ENCODE data around the gene MAPK14. TPM values are rescaled to one million over a fixed set of nuclear protein-coding genes. Genes with fewer than 3 reads are reported as not detected.

MAPK14 gene
- total RNA-seq, 2 donors from 2014 or later = 36.5 to 51.3 TPM

DNA sequence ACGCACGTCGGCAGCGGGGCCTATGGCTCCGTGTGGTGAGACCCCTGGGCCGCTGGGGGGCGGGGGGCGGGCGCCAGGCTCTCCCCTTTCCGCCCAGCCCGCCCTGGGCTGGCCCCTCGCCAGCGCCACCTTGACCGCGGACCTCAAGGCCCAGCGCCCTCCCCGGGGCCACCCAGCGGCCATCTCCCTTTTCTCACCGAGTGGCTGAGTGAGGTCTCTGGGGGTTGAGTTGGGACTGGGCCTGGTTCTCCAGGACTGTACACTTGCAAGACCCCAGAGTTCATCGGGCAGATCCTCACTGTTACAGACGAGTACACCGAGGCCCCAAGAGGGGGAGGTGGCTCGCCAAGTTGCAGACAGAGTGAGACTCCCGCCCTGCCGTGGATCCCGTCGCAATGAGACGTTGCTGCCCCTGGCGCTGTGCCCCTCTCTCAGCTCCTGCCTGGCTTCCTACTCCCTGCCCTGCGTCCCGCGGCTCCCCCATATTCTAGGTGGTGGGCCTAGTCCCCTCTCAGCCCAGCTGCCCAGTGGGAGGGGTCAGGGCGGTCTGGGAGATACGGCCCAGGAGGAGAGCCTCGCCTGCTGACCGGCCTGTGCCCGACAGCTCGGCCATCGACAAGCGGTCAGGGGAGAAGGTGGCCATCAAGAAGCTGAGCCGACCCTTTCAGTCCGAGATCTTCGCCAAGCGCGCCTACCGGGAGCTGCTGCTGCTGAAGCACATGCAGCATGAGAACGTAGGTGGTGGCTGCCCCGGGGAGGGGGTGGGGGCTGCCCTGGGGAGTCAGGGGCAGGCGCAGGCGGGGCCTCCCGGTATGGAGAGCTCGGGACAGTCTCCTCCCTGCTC, 103.3 kb downstream of the MAPK14 start:
- ATAC-seq (replicated peaks) = peak; percentile 73

DNA sequence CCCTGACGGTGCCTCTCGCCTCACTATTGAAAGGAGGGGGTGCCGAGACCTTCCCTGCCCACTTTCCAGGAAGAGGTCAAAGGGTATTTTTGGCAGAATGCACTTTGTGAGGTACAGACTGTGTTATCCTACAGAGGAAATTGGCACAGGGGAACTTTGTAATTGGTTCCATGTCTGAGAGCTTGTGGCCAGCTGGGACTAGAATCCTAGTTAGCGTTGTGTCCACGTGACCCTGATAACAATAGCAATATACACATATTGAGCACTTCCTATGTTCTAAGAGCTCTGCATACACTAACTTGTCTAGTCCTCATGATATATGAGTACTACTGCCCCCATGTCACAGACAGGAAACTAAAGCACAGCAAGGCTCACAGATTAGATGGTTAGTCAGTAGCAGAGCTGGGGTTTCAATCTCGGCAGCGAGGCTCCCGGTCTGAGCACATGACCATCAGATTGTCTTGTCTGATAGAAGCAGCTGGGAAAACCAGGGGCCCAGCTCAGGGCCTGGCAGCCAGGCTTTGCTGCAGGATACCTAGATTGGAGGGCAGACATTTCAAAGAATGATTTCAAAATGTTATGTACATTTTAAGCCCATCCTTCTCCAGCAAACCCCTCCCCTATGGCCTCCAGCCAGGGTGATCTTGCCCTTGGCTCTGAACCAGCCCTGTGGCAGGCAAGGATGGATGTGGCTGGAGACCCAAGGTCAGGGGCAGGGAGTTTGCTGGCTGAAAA, 104.1 kb downstream of the MAPK14 start:
- peak; percentile 83 for ATAC-seq (replicated peaks)
- Mint-ChIP-seq H3K4me3 (peak overlapping the region; percentile 83), H3K27me3 (no peaks in the 10 kb centered on the region), H3K4me1 (peaks cover 28% of the 10 kb centered on the region), H3K9me3 (no peaks in the 10 kb centered on the region), H3K27ac (peak overlapping the region; percentile 82), H3K36me3 (ENCODE audit: low read depth) (peaks cover 57% of the 10 kb centered on the region)

More for the DNA sequence above, 103.3 kb downstream of the MAPK14 start:
- peak overlapping the region; percentile 83 for H3K4me3 Mint-ChIP-seq
- H3K4me1 Mint-ChIP-seq = peaks cover 35% of the 10 kb centered on the region
- no peaks in the 10 kb centered on the region for H3K27me3 Mint-ChIP-seq
- peaks cover 49% of the 10 kb centered on the region for H3K36me3 Mint-ChIP-seq (ENCODE audit: low read depth)
- H3K9me3 Mint-ChIP-seq = no peaks in the 10 kb centered on the region
- peak overlapping the region; percentile 82 for H3K27ac Mint-ChIP-seq

DNA sequence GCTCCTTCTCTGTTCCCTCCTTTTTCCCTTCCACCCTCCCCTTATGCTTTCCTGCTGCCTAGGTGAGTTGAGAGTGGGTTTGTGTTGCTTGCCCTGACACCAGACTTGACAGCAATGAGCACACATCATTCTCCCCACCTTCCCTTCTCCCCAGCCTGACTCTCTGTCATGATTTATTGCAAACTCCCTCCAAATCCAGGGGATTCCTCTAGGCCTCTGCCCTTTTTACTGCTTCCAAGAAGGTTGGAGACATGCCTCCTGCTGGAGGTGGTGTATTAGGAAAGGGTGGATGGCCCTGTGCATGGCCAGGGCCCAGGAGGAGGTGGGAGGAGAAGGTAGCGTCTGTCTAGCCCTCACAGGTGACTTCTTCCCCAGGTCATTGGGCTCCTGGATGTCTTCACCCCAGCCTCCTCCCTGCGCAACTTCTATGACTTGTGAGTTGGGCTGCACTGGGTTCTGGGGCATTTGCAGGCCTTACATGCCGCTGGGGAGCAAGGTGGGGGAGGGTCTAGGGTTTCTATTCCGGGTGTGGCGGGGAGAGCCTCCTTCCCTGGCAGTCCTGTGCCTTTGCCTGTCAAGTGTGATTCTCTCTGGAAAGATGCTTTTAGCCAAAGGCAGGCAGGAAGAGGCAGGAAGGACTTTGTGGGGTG, 104.8 kb downstream of the MAPK14 start:
- Mint-ChIP-seq H3K27me3 (no peaks in the 10 kb centered on the region), H3K4me1 (peaks cover 21% of the 10 kb centered on the region), H3K9me3 (no peaks in the 10 kb centered on the region), H3K27ac (peak overlapping the region; percentile 82), H3K4me3 (peak overlapping the region; percentile 83), H3K36me3 (ENCODE audit: low read depth) (peaks cover 64% of the 10 kb centered on the region)
- ATAC-seq (replicated peaks) = no peak

DNA sequence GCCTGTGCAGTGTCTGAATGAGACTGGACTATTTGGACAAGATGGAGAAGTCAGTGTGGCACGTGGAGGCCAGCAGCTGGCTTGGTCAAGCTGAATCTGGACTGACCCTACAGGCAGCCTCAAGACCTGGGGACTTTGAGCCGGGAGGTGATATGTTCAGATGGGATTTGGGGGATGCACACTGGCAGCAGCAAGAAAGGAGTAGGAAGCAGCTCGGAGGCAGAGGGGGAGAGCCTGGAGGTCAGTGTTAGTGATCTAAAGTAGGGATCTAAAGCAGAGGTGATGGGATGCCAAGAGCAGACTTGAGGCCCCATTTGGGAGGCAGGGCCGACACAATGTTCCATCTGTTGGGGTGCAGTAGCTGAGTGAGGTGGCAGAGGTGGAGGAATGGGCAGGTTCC, 105.5 kb downstream of the MAPK14 start:
- H3K4me3 Mint-ChIP-seq = peak overlapping the region; percentile 83
- no peak for ATAC-seq (replicated peaks)
- peaks cover 72% of the 10 kb centered on the region for H3K36me3 Mint-ChIP-seq (ENCODE audit: low read depth)
- H3K9me3 Mint-ChIP-seq = no peaks in the 10 kb centered on the region
- peak overlapping the region; percentile 82 for H3K27ac Mint-ChIP-seq
- H3K27me3 Mint-ChIP-seq = no peaks in the 10 kb centered on the region
- H3K4me1 Mint-ChIP-seq = peaks cover 20% of the 10 kb centered on the region

GRCh38 chr6:36133912-36134311, 106.3 kb downstream of the MAPK14 start:
- no peak for ATAC-seq (replicated peaks)
- no peaks in the 10 kb centered on the region for H3K9me3 Mint-ChIP-seq
- peak overlapping the region; percentile 83 for H3K4me3 Mint-ChIP-seq
- peak overlapping the region; percentile 36 for H3K27ac Mint-ChIP-seq
- peaks cover 20% of the 10 kb centered on the region for H3K4me1 Mint-ChIP-seq
- no peaks in the 10 kb centered on the region for H3K27me3 Mint-ChIP-seq
- H3K36me3 Mint-ChIP-seq (ENCODE audit: low read depth) = peaks cover 80% of the 10 kb centered on the region

GRCh38 chr6:36135053-36135731, 107.6 kb downstream of the MAPK14 start:
- no peak for ATAC-seq (replicated peaks)
- peaks cover 19% of the 10 kb centered on the region for H3K4me1 Mint-ChIP-seq
- peak overlapping the region; percentile 36 for H3K27ac Mint-ChIP-seq
- no peak overlapping the region for H3K4me3 Mint-ChIP-seq
- H3K27me3 Mint-ChIP-seq = no peaks in the 10 kb centered on the region
- peaks cover 88% of the 10 kb centered on the region for H3K36me3 Mint-ChIP-seq (ENCODE audit: low read depth)
- no peaks in the 10 kb centered on the region for H3K9me3 Mint-ChIP-seq

DNA sequence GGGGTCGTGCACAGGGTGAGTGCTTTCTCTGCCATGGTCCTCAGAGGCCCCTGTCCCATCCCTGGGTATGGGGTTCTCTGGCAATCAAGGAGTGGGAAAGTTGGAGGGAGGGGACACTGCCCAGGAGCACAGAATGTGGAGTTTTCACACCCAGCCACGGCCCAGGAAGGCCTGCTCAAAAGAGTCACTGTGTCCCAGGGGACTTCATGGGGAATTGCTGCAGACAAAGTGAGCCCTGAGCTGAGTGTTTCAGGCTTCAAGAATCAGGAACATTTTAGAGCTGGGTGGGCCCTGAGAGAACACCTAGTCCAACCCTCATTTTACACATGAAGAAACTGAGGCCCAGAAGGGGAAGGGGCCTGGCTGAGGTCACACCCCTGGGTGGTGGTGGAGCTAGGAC, 108.4 kb downstream of the MAPK14 start:
- no peak for ATAC-seq (replicated peaks)
- Mint-ChIP-seq H3K36me3 (ENCODE audit: low read depth) (peaks cover 94% of the 10 kb centered on the region), H3K4me3 (no peak overlapping the region), H3K9me3 (no peaks in the 10 kb centered on the region), H3K27ac (peak overlapping the region; percentile 36), H3K4me1 (peaks cover 20% of the 10 kb centered on the region), H3K27me3 (no peaks in the 10 kb centered on the region)

GRCh38 chr6:36136551-36136950, 108.9 kb downstream of the MAPK14 start:
- Mint-ChIP-seq H3K4me3 (no peak overlapping the region), H3K27me3 (no peaks in the 10 kb centered on the region), H3K36me3 (ENCODE audit: low read depth) (peaks cover 94% of the 10 kb centered on the region), H3K27ac (no peak overlapping the region), H3K4me1 (peaks cover 23% of the 10 kb centered on the region), H3K9me3 (no peaks in the 10 kb centered on the region)
- ATAC-seq (replicated peaks) = no peak

DNA sequence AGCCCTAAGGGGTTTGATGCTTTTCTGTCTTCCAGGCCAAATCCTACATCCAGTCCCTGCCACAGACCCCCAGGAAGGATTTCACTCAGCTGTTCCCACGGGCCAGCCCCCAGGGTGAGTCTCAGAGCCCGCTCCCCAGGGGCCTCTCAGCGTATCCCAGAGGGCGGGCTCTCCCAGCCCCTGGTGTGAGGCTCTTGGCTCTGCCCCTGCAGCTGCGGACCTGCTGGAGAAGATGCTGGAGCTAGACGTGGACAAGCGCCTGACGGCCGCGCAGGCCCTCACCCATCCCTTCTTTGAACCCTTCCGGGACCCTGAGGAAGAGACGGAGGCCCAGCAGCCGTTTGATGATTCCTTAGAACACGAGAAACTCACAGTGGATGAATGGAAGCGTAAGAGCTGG, 111.1 kb downstream of the MAPK14 start:
- H3K27ac Mint-ChIP-seq = no peak overlapping the region
- ATAC-seq (replicated peaks) = no peak
- H3K4me1 Mint-ChIP-seq = peaks cover 19% of the 10 kb centered on the region
- H3K27me3 Mint-ChIP-seq = no peaks in the 10 kb centered on the region
- H3K4me3 Mint-ChIP-seq = no peak overlapping the region
- H3K36me3 Mint-ChIP-seq (ENCODE audit: low read depth) = peaks cover 82% of the 10 kb centered on the region
- no peaks in the 10 kb centered on the region for H3K9me3 Mint-ChIP-seq

DNA sequence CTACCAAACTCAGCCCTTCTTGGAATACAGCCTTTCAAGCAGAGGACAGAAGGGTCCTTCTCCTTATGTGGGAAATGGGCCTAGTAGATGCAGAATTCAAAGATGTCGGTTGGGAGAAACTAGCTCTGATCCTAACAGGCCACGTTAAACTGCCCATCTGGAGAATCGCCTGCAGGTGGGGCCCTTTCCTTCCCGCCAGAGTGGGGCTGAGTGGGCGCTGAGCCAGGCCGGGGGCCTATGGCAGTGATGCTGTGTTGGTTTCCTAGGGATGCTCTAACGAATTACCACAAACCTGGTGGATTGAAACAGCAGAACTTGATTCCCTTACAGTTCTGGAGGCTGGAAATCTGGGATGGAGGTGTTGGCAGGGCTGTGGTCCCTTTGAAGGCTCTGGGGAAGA, 111.8 kb downstream of the MAPK14 start:
- H3K4me3 Mint-ChIP-seq = no peak overlapping the region
- no peak overlapping the region for H3K27ac Mint-ChIP-seq
- no peak for ATAC-seq (replicated peaks)
- no peaks in the 10 kb centered on the region for H3K27me3 Mint-ChIP-seq
- H3K9me3 Mint-ChIP-seq = no peaks in the 10 kb centered on the region
- H3K4me1 Mint-ChIP-seq = peaks cover 16% of the 10 kb centered on the region
- peaks cover 74% of the 10 kb centered on the region for H3K36me3 Mint-ChIP-seq (ENCODE audit: low read depth)

DNA sequence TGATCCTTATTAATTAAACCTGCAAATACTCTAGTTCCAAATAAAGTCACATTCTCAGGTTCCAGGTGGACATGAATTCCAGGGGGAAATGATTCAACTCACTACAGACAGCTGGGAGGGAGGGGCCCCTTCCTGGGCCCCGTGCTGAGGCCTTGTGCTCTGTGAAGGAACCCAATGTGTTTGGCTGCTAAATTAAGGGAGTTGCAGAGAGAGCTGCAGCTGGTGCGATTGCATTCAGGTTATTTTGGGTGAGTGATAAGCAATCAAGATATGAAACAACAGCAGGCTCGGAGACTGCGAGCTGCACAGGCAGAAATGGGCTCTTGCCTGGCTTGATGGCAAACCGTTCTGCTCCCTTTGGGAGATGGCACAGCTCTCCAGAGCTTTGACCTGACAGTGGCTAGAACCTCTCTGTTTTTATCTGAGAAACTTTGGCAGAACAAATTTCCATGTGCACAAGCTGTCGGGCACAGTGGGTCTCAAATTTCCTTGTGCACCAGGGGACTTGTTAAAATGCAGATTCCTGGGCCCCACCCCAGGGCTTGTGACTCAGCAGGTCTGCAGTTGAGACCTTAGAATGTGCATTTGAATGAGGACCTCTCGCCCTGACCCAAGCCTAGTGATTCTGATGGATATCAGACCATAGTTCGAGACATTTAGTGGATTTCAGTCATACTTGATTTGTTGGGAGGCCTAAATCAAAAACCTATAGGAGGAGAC, 112.5 kb downstream of the MAPK14 start:
- ATAC-seq (replicated peaks) = no peak
- peaks cover 67% of the 10 kb centered on the region for H3K36me3 Mint-ChIP-seq (ENCODE audit: low read depth)
- no peak overlapping the region for H3K4me3 Mint-ChIP-seq
- H3K27ac Mint-ChIP-seq = peak overlapping the region; percentile 27
- peaks cover 14% of the 10 kb centered on the region for H3K4me1 Mint-ChIP-seq
- no peaks in the 10 kb centered on the region for H3K27me3 Mint-ChIP-seq
- no peaks in the 10 kb centered on the region for H3K9me3 Mint-ChIP-seq

DNA sequence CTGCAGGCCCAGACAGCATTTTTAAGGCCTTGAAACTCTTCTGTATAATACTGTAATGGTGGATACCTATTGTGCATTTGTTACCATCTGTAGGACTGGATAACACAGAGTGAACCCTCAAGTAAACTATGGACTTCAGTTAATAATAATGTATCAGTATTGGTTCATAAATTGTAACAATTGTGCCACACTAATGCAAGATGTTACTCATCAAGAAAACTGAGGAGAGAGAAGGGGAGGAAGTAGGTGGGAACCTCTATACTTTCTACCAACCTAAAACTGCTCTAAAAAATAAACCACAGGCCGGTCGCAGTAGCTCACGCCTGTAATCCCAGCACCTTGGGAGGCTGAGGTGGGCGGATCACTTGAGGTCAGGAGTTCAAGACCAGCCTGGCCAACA, 113.5 kb downstream of the MAPK14 start:
- Mint-ChIP-seq H3K36me3 (ENCODE audit: low read depth) (peaks cover 58% of the 10 kb centered on the region), H3K27me3 (no peaks in the 10 kb centered on the region), H3K4me1 (peaks cover 12% of the 10 kb centered on the region), H3K27ac (no peak overlapping the region), H3K9me3 (no peaks in the 10 kb centered on the region), H3K4me3 (no peak overlapping the region)
- ATAC-seq (replicated peaks) = peak; percentile 81

GRCh38 chr6:36141961-36142360, 114.4 kb downstream of the MAPK14 start:
- Mint-ChIP-seq H3K4me3 (no peak overlapping the region), H3K27me3 (no peaks in the 10 kb centered on the region), H3K4me1 (peaks cover 18% of the 10 kb centered on the region), H3K36me3 (ENCODE audit: low read depth) (peaks cover 49% of the 10 kb centered on the region), H3K9me3 (no peaks in the 10 kb centered on the region), H3K27ac (no peak overlapping the region)
- ATAC-seq (replicated peaks) = no peak
